Activated CD4-positive, alpha-beta T cell treated with anti-CD3 and anti-CD28 coated beads for 48 hours (primary cell): Measurements from ENCODE around the gene MORN1.
"Not testable (repeated sequence)": the region's sequence is repeated elsewhere in the genome, so short reads cannot be mapped to it uniquely, and the experiment has no call there.

ENCODE experiments used
- DNase-seq: peaks from one replicate; pipeline ENCODE4 v3.0.0-alpha.2; 2020

MORN1 gene

DNA sequence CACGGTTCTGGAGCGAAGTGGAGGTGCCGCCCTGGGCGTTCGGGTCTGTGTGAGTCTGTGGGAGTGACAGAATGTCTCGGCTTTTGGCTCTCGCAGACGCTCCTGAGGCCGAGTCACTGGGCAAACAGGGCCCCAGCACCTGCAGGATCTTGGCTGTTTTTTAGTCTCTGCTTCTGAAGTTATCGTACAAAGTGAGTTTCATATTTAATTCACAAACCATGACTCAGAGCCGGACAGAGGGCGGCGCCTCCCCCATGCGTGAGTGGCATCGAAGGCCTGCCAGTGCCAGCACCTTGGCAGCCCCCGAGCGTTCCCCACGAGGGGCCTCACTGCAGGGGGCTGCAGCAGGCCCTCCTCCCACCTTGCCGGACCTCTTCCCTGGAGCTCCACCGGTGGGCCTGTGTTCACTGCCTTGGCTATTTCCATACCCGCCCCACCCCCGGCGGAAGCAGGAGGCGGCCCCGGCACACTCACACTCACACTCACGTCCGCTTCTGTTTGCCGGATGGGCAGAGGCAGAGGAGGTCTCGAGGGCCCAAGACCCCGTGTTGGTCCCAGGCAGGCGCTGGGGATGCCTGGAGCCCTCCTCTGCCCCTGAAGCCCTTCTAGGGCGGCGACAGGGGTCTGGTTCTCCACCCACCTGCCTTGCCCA lies 56.3 kb downstream of the MORN1 start:
- DNase-seq: no peak

DNA sequence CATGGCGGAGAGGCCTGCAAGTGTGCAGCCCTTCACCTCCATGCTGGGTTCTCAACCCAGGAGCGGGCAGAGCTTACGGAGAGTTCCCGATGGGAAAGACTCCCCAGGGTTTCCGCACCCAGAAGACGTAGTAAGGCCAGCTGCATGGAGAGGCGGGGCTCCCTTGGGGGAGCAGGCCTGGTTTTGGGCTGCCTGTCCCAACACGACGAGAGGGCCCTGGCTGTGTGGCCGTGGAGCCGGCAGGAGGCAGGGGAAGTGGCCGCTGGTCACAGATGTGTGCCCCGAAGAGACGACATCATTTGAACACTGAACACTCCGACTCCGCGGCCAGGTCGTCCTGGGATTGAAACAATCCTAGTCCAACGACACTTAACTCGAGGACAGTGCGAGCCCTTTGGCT lies 57.0 kb downstream of the MORN1 start:
- no peak for DNase-seq

DNA sequence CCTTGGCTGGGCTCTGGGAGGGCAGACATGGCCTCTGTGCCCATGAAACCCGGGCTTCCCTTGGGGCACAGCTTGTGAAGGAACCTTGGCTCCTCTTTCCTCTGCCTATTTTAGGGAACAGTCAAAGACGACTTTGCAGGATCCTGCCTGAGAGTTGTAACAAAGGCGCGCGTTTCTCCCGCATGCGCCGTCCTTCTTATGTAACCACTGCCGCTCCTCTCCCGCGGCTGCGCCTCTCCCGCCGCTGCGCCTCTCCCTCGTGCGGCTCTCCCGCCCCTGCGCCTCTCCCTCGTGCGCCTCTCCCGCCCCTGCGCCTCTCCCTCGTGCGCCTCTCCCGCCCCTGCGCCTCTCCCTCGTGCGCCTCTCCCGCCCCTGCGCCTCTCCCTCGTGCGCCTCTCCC lies 59.8 kb downstream of the MORN1 start:
- not testable (repeated sequence) for DNase-seq

DNA sequence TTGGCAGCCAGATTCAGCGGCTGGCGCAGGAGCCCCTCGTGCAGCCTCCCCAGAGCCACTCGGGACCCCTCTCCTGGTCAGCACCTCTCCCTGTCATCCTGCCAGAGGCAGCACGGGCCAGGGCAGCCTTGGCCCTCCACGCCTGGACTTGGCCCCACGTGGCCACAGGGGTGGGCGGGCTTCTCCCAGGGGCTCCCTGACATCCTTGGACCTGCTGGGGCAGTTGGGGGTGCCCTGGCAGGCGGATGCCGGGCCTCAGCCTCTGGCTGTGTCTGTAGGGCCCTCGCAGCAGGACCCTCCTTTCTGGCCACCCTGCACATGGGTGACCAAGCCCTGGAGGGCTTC lies 60.2 kb downstream of the MORN1 start:
- DNase-seq: no peak

DNA sequence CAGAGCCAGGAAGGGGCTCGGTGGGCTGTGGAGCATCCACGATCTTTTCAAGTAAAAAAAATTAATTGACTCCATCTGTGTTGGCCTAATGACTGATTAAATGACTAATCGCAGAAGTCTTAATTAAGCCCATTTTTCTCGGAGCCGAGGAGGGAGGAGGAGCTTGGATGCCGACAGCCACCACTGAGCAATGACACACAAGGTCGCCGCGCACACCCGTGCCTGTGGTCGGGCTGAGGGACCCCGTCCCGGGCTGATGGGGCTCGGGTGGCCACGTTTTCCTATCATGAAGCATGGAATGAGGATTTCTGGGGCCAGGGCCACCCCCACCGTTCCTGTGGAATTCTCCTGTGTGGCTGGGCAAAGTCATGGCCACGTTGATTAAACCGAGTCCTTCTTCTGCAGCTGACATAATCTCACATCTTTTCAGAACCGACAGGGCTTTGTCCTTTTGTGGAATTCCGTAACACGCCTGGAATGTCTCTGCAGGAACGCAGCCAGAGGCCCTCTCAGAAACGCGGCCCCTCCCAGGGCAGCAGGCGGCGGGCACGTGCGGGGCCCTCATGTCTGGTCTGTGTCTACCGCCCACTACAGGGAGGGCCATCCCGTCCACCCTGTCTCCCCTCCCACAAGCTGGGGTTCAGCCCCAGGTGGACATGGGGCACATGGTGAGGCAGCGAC lies 60.7 kb downstream of the MORN1 start:
- DNase-seq: no peak

DNA sequence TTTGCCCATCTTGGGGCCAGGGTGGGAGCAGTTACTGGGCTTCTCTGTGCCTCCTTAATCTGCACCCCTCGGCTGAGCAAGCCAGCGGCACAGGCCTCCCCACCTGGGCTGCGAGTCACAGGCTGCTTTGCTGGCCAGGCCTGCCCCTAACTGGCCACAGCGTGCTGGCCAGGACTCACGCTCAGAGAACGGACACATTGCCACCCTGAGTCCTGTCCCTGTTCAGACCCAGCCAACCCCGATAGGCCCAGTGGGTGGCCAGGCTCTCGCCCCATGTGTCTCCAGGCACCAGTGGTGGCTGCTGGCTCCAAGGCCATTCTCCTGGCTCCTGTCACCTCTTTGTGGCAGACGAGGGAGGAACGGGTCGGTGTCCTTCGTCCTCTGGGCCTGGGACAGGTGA lies 61.3 kb downstream of the MORN1 start:
- DNase-seq: no peak

DNA sequence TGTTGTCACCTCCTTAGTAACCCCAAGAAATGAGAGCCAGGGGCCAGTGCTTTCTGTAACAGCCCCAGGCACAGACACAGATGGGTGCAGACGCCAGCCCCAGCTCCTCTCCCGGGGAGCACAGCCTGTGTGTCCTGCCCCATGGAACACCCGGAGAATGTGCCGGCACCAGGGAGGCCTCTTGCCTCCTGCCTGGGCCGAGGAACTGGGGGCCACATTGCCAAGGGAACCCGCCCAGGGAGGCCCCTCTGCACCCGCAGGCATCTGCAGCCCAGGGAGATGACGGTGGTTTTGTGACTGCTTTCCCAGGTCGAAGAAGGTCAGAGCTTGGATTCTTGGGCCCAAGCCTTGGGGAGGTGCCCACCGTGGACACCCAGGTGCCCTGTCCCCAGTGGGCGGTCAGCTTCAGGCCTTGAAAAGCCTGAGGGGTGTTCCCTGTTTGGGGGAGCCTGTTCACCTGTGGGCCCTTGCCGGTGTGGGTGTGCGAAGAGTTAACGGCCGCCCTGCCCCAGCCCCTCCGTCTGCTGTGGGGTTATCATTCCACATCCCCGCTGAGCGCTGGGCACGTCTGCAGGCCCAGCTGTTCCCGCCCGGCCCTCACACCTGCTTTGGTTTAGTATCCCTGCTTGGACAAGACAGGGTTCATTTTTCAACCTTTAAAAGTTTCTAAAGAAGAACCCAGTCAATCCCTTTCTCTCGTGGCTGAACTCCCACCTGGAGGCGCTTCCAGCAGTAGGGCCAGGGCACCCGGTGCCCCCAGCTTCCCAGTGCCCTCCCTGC lies 62.5 kb downstream of the MORN1 start:
- DNase-seq: no peak

DNA sequence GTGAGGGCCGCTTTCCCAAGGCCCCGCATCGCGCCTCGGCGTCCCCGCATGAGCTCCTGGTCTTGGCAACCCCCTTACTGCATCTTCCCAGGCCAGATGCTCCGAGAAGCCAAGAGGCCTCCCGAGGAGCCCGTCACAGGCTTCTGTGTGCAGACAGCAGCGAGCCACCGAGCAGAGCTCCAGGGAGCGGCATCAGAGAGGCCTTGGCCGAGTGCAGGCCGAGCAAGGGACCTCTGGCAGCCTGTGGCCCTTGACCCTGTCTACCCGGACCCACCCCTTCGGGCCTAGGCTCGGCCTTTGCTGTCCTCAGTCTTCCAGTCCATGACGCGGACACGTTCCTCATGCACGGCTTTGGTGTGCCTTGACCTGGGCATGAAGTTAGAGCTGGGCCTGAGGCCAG lies 63.5 kb downstream of the MORN1 start:
- no peak for DNase-seq

DNA sequence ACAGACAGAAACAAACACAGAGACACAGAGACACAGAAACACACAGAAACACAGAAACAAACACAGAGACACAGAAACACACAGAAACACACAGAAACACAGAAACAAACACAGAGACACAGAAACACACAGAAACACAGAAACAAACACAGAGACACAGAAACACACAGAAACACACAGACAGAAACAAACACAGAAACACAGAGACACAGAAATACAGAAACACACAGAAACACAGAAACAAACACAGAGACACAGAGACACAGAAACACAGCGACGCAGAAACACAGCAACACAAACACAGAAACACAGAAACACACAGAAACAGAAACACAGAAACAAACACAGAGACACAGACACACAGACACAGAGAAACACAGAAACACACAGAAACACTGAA lies 64.2 kb downstream of the MORN1 start:
- not testable (repeated sequence) for DNase-seq

DNA sequence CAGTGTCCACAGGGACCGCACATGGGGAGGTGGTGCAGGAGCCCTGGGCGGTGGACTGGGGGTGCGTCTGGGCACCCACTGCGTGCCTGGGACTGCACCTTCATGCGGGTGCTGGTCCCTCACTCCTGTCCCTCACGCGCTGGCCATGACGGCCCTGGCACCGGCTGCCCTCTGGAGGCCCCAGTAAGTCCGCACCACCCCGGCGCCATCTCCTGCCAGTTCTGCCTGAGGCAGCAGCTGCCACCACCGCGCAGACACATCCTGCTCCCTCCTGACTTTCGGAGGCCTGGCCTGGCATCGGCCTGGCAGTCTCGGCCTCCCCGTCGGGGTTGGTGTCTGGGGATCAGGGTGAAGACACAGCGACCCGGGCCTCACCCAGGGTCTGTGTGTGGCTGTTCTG lies 64.8 kb downstream of the MORN1 start:
- DNase-seq: no peak

DNA sequence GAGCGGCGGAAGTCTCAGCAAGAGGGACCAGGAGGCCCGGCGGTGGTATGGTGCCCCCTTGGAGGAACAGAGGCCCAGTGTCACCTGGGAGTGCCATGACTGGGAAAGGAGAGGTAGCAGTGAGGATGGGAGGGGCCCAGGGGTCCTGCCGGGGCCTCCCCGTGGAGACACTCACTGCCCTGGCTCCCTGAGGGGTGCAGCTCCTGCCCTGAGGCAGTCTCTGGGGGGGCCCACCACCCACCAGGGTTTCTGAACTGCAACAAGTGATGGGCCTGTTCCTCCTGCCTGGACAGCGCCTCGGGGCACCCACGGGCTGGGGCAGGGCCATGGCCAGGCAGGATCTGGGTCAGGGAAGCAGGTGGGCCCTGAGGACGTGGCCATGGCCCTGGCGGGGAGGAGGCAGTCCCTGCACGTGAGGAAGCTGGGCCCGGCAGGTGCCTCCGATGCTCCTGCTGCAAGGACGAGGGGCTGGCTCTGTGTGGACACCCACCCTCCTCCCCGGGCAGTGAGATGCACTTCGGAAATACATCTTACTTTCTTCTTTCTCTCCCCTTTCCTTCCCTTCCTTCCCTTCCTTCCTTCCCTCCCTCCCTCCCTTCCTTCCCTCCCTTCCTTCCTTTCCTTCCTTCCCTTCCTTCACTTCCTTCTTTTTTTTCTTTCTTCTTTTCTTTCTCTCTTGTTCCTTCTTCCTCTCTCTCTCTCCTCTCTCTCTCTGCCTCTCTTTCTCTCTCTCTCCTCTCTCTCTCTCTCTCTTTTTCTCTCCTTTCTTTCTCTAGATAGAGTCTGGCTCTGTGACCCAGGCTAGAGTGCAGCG lies 66.6 kb downstream of the MORN1 start:
- DNase-seq: no peak

DNA sequence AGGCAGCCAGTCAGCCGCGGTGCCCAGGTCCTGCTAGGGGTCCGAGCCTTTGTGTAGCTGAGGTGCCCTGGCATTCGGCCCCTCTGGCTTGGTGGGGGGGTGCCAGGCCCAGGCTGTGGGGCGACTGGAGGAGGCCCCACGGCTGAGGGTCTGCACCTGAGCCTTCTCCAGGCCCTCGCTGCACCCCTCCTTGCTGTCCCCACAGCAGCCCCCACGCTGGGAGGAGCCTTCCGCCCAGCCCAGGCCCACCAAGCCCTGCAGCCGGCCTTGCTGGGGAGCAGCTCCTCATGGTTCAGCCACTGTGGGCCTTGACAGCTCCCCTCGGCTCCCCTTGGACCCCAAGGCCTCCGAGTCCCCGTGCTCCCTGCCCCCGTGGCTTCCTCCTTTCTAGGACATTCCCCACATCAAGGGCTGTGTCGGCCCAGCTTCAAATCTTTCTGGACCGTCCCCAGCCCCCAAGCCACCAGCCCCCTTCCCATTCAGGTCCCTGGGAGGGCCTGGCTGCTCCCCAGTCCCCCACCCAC lies 67.8 kb downstream of the MORN1 start:
- no peak for DNase-seq

DNA sequence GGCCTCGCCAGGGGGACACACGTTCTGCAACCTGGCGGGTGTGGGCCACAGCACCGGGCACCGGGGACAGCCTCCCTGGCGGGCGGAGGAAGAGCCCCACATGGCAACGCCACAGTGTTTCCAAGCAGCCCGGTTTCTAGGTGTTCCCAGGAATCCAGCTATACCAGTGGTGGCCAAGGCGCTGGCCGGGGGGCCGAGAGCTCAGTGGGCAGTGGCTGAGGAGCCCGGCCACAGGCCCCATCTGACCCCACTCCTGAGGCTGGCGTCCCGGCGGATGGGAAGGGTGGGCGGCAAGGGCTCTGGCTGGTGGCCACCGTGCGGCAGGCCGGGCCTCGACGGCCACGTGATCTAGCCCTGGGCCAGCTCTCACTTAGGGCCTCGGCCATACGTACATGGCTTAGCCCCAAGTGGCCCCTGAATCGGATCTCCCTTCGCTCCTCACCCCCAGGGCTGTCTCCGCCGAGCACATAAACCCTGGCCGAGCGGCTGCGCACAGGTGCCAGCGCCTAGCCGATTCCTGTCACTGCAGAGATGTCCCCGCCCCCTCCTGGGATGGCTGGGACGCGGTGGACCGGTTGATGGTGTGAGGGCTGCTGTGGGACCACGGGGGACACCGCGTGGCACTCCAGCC lies 68.7 kb downstream of the MORN1 start:
- no peak for DNase-seq

DNA sequence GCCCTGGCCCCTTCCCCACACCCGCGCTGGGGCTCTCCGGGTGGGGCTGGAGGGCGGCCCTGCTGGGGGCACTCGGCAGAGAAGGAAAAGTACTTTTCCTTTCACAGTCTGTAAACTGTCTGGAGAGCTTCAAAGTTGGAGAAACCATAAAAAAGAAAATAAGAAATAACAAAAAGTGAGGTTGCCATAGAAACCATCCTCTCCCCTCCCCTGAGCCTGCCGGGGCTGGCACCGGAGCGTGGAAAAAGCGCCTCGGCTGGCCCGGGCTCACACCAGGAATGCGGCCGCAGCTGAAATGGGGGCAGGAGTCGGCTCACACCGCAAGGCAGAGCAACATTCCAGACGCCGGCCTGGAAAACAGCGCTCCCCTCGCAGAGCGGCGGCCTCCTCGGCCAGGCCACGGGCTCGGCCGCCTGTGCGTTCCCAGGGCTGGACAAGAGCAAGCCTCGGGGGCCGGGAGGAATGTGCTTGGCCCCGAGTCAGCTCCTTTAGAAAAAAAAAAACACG lies 69.2 kb downstream of the MORN1 start:
- DNase-seq: no peak

DNA sequence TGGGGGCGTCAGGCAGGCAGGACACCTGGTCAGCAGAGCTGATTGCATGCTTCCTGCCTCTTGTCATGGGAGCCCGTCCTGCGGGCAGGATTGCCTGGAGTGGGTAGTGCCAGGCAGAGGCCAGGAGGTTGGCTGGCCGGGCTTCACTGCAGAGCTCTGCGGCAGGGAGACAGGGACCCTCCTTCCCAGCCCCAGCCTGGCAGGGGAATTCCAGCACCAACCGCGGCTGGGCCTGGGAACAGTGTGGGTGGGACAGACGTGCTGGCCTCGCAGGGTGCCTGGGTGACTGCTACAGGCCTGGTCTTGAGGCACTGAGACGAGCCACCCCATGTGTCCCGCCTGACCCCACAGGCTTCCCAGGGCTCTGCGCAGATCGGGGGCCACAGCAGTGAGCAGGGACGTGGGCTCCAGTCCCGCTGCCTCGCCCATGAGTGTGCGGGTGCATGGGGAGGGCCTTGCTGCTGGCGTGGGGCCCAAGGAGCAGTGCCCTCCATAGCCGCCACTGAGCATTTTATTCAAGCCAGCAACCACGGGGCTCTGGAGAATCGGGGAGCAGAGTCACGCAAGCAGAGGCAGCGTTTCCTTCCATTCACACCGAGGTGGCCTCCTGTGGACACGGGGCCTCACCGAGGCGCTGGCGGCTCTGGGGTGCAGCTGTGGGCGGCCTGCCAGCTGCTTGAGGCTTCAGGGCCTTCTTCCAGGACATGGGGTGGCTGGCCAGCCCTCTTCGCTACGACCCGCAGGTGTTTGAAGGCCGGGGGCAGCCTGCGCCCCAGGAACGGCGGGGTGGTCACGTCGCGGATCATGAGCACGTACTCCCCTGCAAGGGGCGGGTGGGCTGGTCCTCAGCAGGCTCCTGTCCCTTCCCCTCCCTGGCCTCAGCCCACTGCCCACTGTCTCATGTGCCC lies 70.3 kb downstream of the MORN1 start:
- no peak for DNase-seq

DNA sequence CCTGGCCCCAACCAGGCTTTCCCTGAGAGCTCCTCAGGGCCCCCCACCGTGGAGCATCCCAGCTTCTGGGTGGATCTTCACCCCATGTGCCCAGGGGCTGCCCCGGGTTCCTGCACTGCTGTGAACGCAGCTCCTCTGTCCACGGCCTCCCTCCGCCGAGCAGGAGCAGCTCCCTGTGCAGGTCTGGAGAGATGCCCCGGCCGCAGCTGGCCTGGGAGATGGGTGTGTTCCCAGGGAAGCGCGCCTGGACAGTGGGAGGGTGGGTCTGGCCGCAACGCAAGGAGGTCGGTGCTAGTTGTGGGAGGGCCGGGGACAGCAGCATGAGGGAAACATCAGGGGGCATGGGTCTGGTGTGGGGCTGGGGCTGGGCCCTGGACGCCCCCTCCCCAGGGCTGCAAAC lies 71.3 kb downstream of the MORN1 start:
- DNase-seq: no peak

DNA sequence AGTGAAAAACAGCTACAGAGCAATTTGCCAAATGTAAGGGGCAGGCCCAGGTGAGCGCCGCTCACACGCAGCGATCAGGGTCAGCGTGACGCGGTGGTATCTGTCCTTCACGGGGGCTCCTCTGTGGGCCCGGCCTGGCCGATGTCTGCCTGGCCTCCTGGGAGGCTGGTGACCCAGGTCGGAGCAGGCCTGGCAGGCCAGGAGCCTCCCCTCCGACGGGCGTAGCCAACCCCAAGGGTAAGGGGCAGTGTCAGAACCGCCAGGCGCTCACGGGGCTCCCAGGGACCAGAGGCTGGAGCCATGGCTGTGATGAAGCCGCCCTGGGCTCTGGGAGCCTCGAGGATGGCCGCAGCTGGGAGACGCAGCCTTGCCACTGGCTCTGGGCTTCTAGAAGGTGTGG lies 72.1 kb downstream of the MORN1 start:
- no peak for DNase-seq

DNA sequence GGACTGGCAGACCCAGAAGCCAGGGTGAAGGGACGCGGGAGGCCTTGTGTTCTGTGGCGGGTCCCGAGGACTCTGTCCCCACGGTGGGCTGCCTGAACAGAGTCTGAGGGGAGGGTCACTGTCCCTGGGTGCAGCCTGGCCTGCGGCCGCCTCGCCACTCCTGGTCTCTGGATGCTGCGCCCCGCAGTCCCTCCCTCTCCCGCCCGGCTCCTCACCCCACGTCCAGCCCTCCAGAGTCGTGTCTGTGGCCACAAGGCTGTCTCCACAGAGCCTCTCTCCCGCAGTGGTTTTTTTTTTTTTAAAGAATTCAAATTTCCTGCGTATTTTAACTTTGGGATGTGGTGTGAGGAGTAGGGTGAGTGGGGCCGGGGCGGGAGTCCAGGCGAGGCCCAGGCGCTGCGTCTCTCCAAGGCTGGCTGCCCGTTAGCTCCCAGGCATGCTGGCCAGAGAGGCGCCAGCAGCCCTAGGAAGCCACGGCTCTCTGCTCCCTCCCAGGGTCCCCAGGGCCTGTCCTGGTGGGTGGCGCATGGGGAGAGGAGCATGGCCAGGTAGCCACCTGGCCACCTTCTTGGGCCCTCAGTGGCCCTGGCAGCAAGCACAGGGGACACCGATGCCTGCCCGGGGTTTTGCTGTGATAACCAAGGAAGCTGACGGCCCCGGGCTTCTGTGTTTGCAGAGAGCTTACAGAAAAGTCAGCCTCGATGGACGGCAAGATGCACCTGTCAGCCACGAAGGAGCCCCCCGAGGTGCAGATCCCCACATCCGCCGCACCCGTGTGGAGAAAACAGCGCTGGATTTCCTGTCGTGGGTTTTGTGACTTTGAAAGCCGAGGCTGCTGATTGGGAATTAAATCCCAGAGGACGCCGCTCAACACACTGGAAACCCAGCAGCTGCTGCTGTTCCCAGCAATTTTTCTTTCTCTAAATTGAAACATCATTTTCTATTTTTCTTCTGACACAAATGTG lies 72.8 kb downstream of the MORN1 start:
- no peak for DNase-seq

DNA sequence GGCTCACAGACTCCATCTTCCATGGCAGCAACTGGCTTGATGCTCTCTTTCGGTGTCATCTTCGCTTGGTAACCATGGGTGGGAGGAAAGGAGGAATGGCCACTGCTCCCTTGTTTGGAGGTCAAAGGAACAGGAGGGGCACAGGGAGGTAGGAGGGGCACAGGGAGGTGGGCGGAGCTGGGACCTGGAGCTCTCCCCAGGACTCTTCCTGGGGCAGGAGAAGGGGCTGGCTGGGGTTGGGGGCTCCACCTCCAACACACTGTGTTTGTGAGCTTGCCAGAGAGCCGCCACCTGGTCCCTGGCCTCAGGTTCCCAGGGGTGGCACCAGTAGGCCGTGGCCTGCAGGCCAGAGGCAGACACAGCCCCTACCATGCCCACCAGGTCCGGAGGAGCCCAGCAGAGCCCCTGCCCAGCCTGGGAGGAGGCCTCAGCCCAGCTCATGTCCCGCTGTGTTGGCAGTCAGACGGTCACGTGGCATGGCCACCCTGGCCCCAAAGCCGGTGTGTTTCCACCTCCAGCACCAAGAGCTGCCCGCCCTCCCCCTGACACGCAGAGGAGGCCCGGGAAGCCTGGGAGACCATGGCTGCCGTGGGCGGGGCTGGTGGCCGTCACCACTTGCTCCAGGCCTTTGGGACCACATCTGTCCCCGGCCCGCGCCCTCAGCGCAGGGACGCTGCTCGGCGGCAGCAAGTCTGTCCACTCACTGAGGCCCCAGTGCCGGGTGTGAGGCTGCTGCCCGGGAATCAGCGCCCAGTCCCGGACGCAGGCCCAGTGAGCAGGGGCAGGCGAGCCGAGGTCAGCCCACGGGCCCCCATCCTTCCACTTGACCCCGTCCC lies 73.9 kb downstream of the MORN1 start:
- no peak for DNase-seq
